IMR-90 (cell line): ENCODE measurements around the gene KCNC2. TPM values are rescaled to one million over a fixed set of nuclear protein-coding genes. Genes with fewer than 3 reads are reported as not detected.

ENCODE experiments used
- ATAC-seq: fragments of 200-7000 bp; cut with Tn5 transposase; 2 replicates; pipeline ENCODE4 v1.9.1; 2020; ENCODE audit warnings: low read depth, mild to moderate bottlenecking, moderate library complexity
- BruUV-seq: library from RNA; stranded (reverse); fragments of 400-500 nt; replicated peaks from 2 replicates; lab custom pipeline; 2021; lab: Mats Ljungman, UMichigan
- CTCF ChIA-PET: fragments of 300-600 bp; formaldehyde crosslinking; extraction: SDS; loops from one replicate; lab custom pipeline; 2021; ENCODE audit warnings: antibody characterized with exemption; lab: Yijun Ruan, JAX
- POLR2A ChIA-PET: fragments of 300-600 bp; sonication (Branson Sonifier 250); formaldehyde crosslinking; loops from one replicate; lab custom pipeline; 2022; ENCODE audit warnings: antibody characterized with exemption; ENCODE audit not compliant: unreplicated experiment; lab: Charles Lee
- DNase-seq: peaks from one replicate; pipeline ENCODE4 v3.0.0; 2013
- H2AFZ ChIP-seq: replicated peaks from 2 replicates; pipeline ENCODE3; 2013; ENCODE audit warnings: low read length, mild to moderate bottlenecking; ENCODE audit not compliant: poor library complexity
- H2AK5ac ChIP-seq: 2 replicates; pipeline ENCODE4 v1.6.1; 2013; ENCODE audit warnings: low read depth, low read length, inconsistent platforms
- H2AK9ac ChIP-seq: replicated peaks from 2 replicates; pipeline ENCODE3; 2013; ENCODE audit warnings: mild to moderate bottlenecking, low read depth, low read length, moderate library complexity; ENCODE audit not compliant: poor library complexity
- H2BK120ac ChIP-seq: 2 replicates; pipeline ENCODE4 v1.6.1; 2013; ENCODE audit warnings: low read depth, low read length, inconsistent platforms
- H2BK15ac ChIP-seq: 3 replicates; pipeline ENCODE4 v1.6.1; 2013; ENCODE audit warnings: low read depth, low read length, inconsistent platforms
- H2BK20ac ChIP-seq: 2 replicates; pipeline ENCODE4 v1.6.1; 2013; ENCODE audit warnings: low read depth, mild to moderate bottlenecking, inconsistent platforms, low read length, moderate library complexity
- H2BK5ac ChIP-seq: 2 replicates; pipeline ENCODE4 v1.6.1; 2013; ENCODE audit warnings: mild to moderate bottlenecking, low read depth, low read length, inconsistent platforms; ENCODE audit not compliant: poor library complexity, severe bottlenecking
- H3K14ac ChIP-seq: replicated peaks from 2 replicates; pipeline ENCODE4 v1.6.1; 2013; ENCODE audit warnings: low read depth, low read length, inconsistent platforms
- H3K18ac ChIP-seq: 2 replicates; pipeline ENCODE4 v1.6.1; 2013; ENCODE audit warnings: low read depth, low read length, control low read depth
- H3K23ac ChIP-seq: 2 replicates; pipeline ENCODE4 v1.6.1; 2013; ENCODE audit warnings: low read depth, low read length, inconsistent platforms
- H3K27ac ChIP-seq: 2 replicates; pipeline ENCODE4 v1.5.1; 2013; ENCODE audit warnings: mild to moderate bottlenecking, control low read depth, low read length; ENCODE audit not compliant: insufficient read depth
- H3K27me3 ChIP-seq: 2 replicates; pipeline ENCODE4 v1.6.1; 2013; ENCODE audit warnings: low read length; ENCODE audit not compliant: control insufficient read depth, insufficient read depth
- H3K36me3 ChIP-seq: 2 replicates; pipeline ENCODE4 v1.6.1; 2013; ENCODE audit warnings: low read length, mixed read lengths; ENCODE audit not compliant: control insufficient read depth, insufficient read depth
- H3K4ac ChIP-seq: 2 replicates; pipeline ENCODE4 v1.6.1; 2013; ENCODE audit warnings: low read depth, low read length, inconsistent platforms
- H3K4me1 ChIP-seq: 2 replicates; pipeline ENCODE4 v1.6.1; 2013; ENCODE audit warnings: low read length, mixed read lengths; ENCODE audit not compliant: control insufficient read depth, insufficient read depth
- H3K4me2 ChIP-seq: 2 replicates; pipeline ENCODE4 v1.6.1; 2013; ENCODE audit warnings: low read depth, mild to moderate bottlenecking, control low read depth, low read length, moderate library complexity
- H3K4me3 ChIP-seq: 2 replicates; pipeline ENCODE4 v1.5.1; 2013; ENCODE audit warnings: low read depth, mild to moderate bottlenecking, control low read depth, low read length, moderate library complexity; ENCODE audit not compliant: insufficient read depth
- H3K56ac ChIP-seq: 2 replicates; pipeline ENCODE4 v1.6.1; 2013; ENCODE audit warnings: low read length, inconsistent platforms; ENCODE audit not compliant: insufficient read depth; ENCODE audit errors: extremely low read depth
- H3K79me1 ChIP-seq, 2 experiments: 2 replicates each; pipeline ENCODE4 v1.6.1; 2013; ENCODE audit warnings: low read length in 2 of 2, inconsistent platforms in 1 of 2, low read depth in 1 of 2
- H3K9ac ChIP-seq: 2 replicates; pipeline ENCODE4 v1.6.1; 2013; ENCODE audit warnings: low read depth, low read length, control low read depth
- H3K9me1 ChIP-seq: 2 replicates; pipeline ENCODE4 v1.6.1; 2013; ENCODE audit warnings: low read length, inconsistent platforms; ENCODE audit not compliant: insufficient read depth
- H3K9me3 ChIP-seq: 2 replicates; pipeline ENCODE4 v1.6.1; 2013; ENCODE audit warnings: low read length; ENCODE audit not compliant: control insufficient read depth, insufficient read depth
- H4K20me1 ChIP-seq: 2 replicates; pipeline ENCODE4 v1.6.1; 2013; ENCODE audit warnings: low read length, inconsistent platforms; ENCODE audit not compliant: insufficient read depth
- H4K5ac ChIP-seq: 2 replicates; pipeline ENCODE4 v1.6.1; 2013; ENCODE audit warnings: mild to moderate bottlenecking, low read depth, low read length, control low read depth
- H4K8ac ChIP-seq, 2 experiments: 2 replicates each; pipeline ENCODE4 v1.6.1; 2013; ENCODE audit warnings: low read depth in 2 of 2, low read length in 2 of 2, control low read depth in 1 of 2, inconsistent platforms in 1 of 2
- H4K91ac ChIP-seq: 2 replicates; pipeline ENCODE4 v1.6.1; 2013; ENCODE audit warnings: low read depth, low read length, inconsistent platforms; ENCODE audit not compliant: insufficient read depth
- CTCF ChIP-seq: conservative IDR thresholded peaks from 2 replicates; pipeline ENCODE4 v1.5.1; 2012; ENCODE audit warnings: mild to moderate bottlenecking, low read depth, low read length, improper control_type of control experiment
- ELK1 ChIP-seq: fragments of 150-350 bp; IDR thresholded peaks from 2 replicates; pipeline ENCODE4 v1.6.1; 2016; ENCODE audit warnings: low read depth, mild to moderate bottlenecking, low read length, moderate library complexity, borderline replicate concordance
- MXI1 ChIP-seq: IDR thresholded peaks from 2 replicates; pipeline ENCODE4 v1.6.1; 2012; ENCODE audit warnings: low read depth, mild to moderate bottlenecking, low read length, moderate library complexity, borderline replicate concordance
- NFE2L2 ChIP-seq: fragments of 150-350 bp; IDR thresholded peaks from 2 replicates; pipeline ENCODE4 v1.6.1; 2016; ENCODE audit warnings: low read depth, mild to moderate bottlenecking, low read length
- POLR2A ChIP-seq: IDR thresholded peaks from 2 replicates; pipeline ENCODE4 v1.6.1; 2012; ENCODE audit warnings: mild to moderate bottlenecking, low read depth, low read length
- SMC3 ChIP-seq: fragments of 150-350 bp; IDR thresholded peaks from 2 replicates; pipeline ENCODE4 v1.6.1; 2016; ENCODE audit warnings: low read depth, mild to moderate bottlenecking, antibody characterized with exemption, low read length, moderate library complexity
- WGBS, 2 experiments: methylation state at CpG; one replicate each; pipeline versions ENCODE4 v1.1.5 to v1.1.7; 2013; ENCODE audit warnings: missing lambda C conversion rate in 2 of 2; ENCODE audit not compliant: insufficient read length in 1 of 2; ENCODE audit errors: extremely low coverage in 2 of 2; 5-methylcytosine and 5-hydroxymethylcytosine counted together
- dilution Hi-C: fragments of 300-500 bp; cut with HindIII; formaldehyde crosslinking; loops from one replicate; pipeline ENCODE4 v1.14.3; 2018; ENCODE audit warnings: low sequenced_read_pairs; ENCODE audit not compliant: unreplicated experiment
- in situ Hi-C: fragments of 300-500 bp; cut with MboI; formaldehyde crosslinking; loops from 3 replicates; pipeline ENCODE4 v1.14.3; 2019; ENCODE audit warnings: low sequenced_read_pairs, inconsistent platforms, mixed read lengths
- intact Hi-C: fragments of 100-400 bp; cut with micrococcal nuclease; formaldehyde crosslinking; loops from 2 replicates; pipeline ENCODE4 v1.10.0; 2022
- polyA plus RNA-seq, 3 experiments: library from polyadenylated mRNA; depleted of rRNA; stranded (reverse); fragments of >200 nt; gene quantifications; 2 replicates each; pipeline ENCODE4 v1.2.3, GENCODE V29; 2012; ENCODE audit warnings: low replicate concordance in 1 of 3
- total RNA-seq: library from RNA; depleted of rRNA; stranded (reverse); fragments of >200 nt; gene quantifications from 2 replicates; pipeline ENCODE4 v1.2.3, GENCODE V29; 2012

The KCNC2 gene
- total and polyA plus RNA-seq, 2 of the 4 experiments (the other 2 are of a cell fraction), result not detected

GRCh38 chr12:75172611-75173010 lies 37.0 kb downstream of the KCNC2 start:
- BruUV-seq, result no TSS peak
- Histone ChIP-seq H3K9me3 (no peaks in the 10 kb centered on the region), H3K56ac (no peak overlapping the region), H2BK5ac (no peak overlapping the region), H2AK9ac (no peak overlapping the region), H3K27ac (no peak overlapping the region), H2BK15ac (no peak overlapping the region), H3K4me1 (no peaks in the 10 kb centered on the region), H4K20me1 (no peaks in the 10 kb centered on the region), H3K79me1 (no peaks in the 10 kb centered on the region), H2AK5ac (no peak overlapping the region), H3K14ac (no peak overlapping the region), H4K5ac (no peak overlapping the region), H3K4ac (no peak overlapping the region), H2AFZ (no peak overlapping the region), H3K9me1 (no peaks in the 10 kb centered on the region), H4K8ac (no peak overlapping the region), H3K4me2 (no peak overlapping the region), H4K91ac (no peak overlapping the region), H3K27me3 (no peaks in the 10 kb centered on the region; the same call in 1 of the 2 replicates), H3K36me3 (no peaks in the 10 kb centered on the region), H2BK120ac (no peak overlapping the region), H2BK20ac (no peak overlapping the region), H3K9ac (no peak overlapping the region), H3K4me3 (no peak overlapping the region), H3K23ac (no peak overlapping the region), H3K18ac (no peak overlapping the region)
- ChIA-PET CTCF (no interaction called here), POLR2A (no interaction called here)
- in situ Hi-C loops, result no loop called here
- dilution Hi-C loops, result no loop called here
- TF ChIP-seq POLR2A, result no peak
- TF ChIP-seq NFE2L2, result no peak
- TF ChIP-seq CTCF, result no peak
- TF ChIP-seq ELK1, result no peak
- no peak for TF ChIP-seq SMC3
- no peak for TF ChIP-seq MXI1
- intact Hi-C loops, result loop anchor here (10.0 kb wide), 1 partner anchor 312 kb away; the partner anchor contains the start of gene GLIPR1
- no peak for DNase-seq
- 83% methylated on average over 1 of the region's 1 CpG; no CpG with 5 or more reads in 1 of the 2 experiments for WGBS, 2 experiments
- ATAC-seq, result no peak
